DOHH2 (cell line): ENCODE measurements around the gene ZNF501.

Experiments
- H3F3A ChIP-seq: fragments of 200-600 bp; sonication (generic), shearing (Covaris generic); 2 replicates; pipeline ENCODE4 v1.6.0; 2016; ENCODE audit warnings: antibody characterized with exemption, mild to moderate bottlenecking; ENCODE audit not compliant: control insufficient read depth, insufficient read depth
- H3K27ac ChIP-seq: fragments of 200-600 bp; sonication (generic); 2 replicates; pipeline ENCODE4 v1.5.1; 2014; ENCODE audit warnings: low read depth, mild to moderate bottlenecking, low read length, moderate library complexity
- H3K27me3 ChIP-seq: fragments of 200-600 bp; sonication (generic); 2 replicates; pipeline ENCODE4 v1.6.1; 2014; ENCODE audit warnings: mild to moderate bottlenecking, low read length, mixed read lengths; ENCODE audit not compliant: control insufficient read depth
- H3K36me3 ChIP-seq: fragments of 200-600 bp; sonication (generic); 2 replicates; pipeline ENCODE4 v1.6.1; 2014; ENCODE audit warnings: mild to moderate bottlenecking, low read length, moderate library complexity, mixed read lengths; ENCODE audit not compliant: control insufficient read depth
- H3K4me1 ChIP-seq: fragments of 200-600 bp; sonication (generic); 2 replicates; pipeline ENCODE4 v1.6.1; 2014; ENCODE audit warnings: mild to moderate bottlenecking, low read length, mixed read lengths; ENCODE audit not compliant: control insufficient read depth
- H3K4me2 ChIP-seq: fragments of 200-600 bp; sonication (generic); 2 replicates; pipeline ENCODE4 v1.6.0; 2014; ENCODE audit warnings: mild to moderate bottlenecking, low read length, moderate library complexity
- H3K4me3 ChIP-seq: fragments of 200-600 bp; sonication (generic); 2 replicates; pipeline ENCODE4 v1.5.1; 2014; ENCODE audit warnings: mild to moderate bottlenecking, low read length, mixed read lengths
- H3K79me2 ChIP-seq: fragments of 200-600 bp; sonication (generic); 2 replicates; pipeline ENCODE4 v1.6.1; 2014; ENCODE audit warnings: mild to moderate bottlenecking, low read length, mixed read lengths; ENCODE audit not compliant: control insufficient read depth
- H3K9me2 ChIP-seq: fragments of 200-600 bp; sonication (generic); replicated peaks from 2 replicates; pipeline ENCODE4 v1.6.1; 2014; ENCODE audit warnings: mild to moderate bottlenecking, low read length, mixed read lengths; ENCODE audit not compliant: control insufficient read depth
- H3K9me3 ChIP-seq: fragments of 200-600 bp; sonication (generic); 2 replicates; pipeline ENCODE4 v1.6.1; 2014; ENCODE audit warnings: antibody characterized with exemption, low read length, mixed read lengths; ENCODE audit not compliant: control insufficient read depth, insufficient read depth
- H4K20me1 ChIP-seq: fragments of 200-600 bp; sonication (generic); 2 replicates; pipeline ENCODE4 v1.6.0; 2014; ENCODE audit warnings: low read depth, mild to moderate bottlenecking, antibody characterized with exemption, low read length, moderate library complexity; ENCODE audit not compliant: control insufficient read depth, insufficient read depth
- CTCF ChIP-seq: fragments of 200-600 bp; sonication (generic); IDR thresholded peaks from one replicate; pipeline ENCODE4 v1.5.1; 2014; ENCODE audit warnings: antibody characterized with exemption, mild to moderate bottlenecking, low read depth, low read length; ENCODE audit not compliant: poor library complexity, severe bottlenecking
- EZH2phosphoT487 ChIP-seq: fragments of 200-600 bp; sonication (generic); IDR thresholded peaks from 2 replicates; pipeline ENCODE4 v1.6.1; 2017; ENCODE audit warnings: borderline replicate concordance, mild to moderate bottlenecking, antibody characterized with exemption, low read length, moderate library complexity, mixed read lengths

Gene ZNF501

GRCh38 chr3:44761101-44761423, 31.6 kb downstream of the ZNF501 start:
- Histone ChIP-seq H3K4me1 (peaks cover 11% of the 10 kb centered on the region), H3K27me3 (no peaks in the 10 kb centered on the region), H3K79me2 (peaks cover 96% of the 10 kb centered on the region), H3K9me2 (no peaks in the 10 kb centered on the region), H3F3A (no peaks in the 10 kb centered on the region), H3K4me2 (peak overlapping the region; percentile 83), H3K27ac (peak overlapping the region; percentile 25; the same call in 1 of the 2 replicates), H3K36me3 (peaks cover 79% of the 10 kb centered on the region), H4K20me1 (no peaks in the 10 kb centered on the region), H3K9me3 (peaks cover 11% of the 10 kb centered on the region; the same call in 1 of the 2 replicates), H3K4me3 (peak overlapping the region; percentile 94)
- TF ChIP-seq CTCF: no peak
- no peak for TF ChIP-seq EZH2phosphoT487

GRCh38 chr3:44761424-44762169, 32.2 kb downstream of the ZNF501 start, which contains the start of the genes KIAA1143 and KIF15:
KIAA1143 (minus strand) TSS chr3:44761619; CDS start chr3:44761602, 17 bp downstream.
KIF15 (plus strand) TSS chr3:44761794; CDS start chr3:44761866, 72 bp downstream.
- Histone ChIP-seq H3K4me2 (peak within 1 kb of the TSS; percentile 83), H3K79me2 (peaks cover 96% of the 10 kb centered on the region), H3F3A (no peaks in the 10 kb centered on the region), H3K36me3 (peaks cover 78% of the 10 kb centered on the region), H3K27me3 (no peaks in the 10 kb centered on the region), H3K4me3 (peak within 1 kb of the TSS; percentile 94), H3K9me3 (peaks cover 15% of the 10 kb centered on the region), H3K4me1 (peaks cover 11% of the 10 kb centered on the region), H4K20me1 (no peaks in the 10 kb centered on the region), H3K27ac (peak within 1 kb of the TSS; percentile 54), H3K9me2 (no peaks in the 10 kb centered on the region)
- TF ChIP-seq EZH2phosphoT487 (no peak), CTCF (peak; percentile 58)

GRCh38 chr3:44762170-44762677, 32.8 kb downstream of the ZNF501 start:
- Histone ChIP-seq H3K27me3 (no peaks in the 10 kb centered on the region), H3K79me2 (peaks cover 95% of the 10 kb centered on the region), H3K4me3 (peak overlapping the region; percentile 94), H3K27ac (peak overlapping the region; percentile 54), H4K20me1 (no peaks in the 10 kb centered on the region), H3K9me3 (peaks cover 18% of the 10 kb centered on the region), H3K4me2 (peak overlapping the region; percentile 83), H3K4me1 (peaks cover 11% of the 10 kb centered on the region), H3K9me2 (no peaks in the 10 kb centered on the region), H3F3A (no peaks in the 10 kb centered on the region), H3K36me3 (peaks cover 76% of the 10 kb centered on the region)
- TF ChIP-seq CTCF (no peak), EZH2phosphoT487 (no peak)
